ENCODE measurements around the gene IFITM5. TPM values are rescaled to one million over a fixed set of nuclear protein-coding genes. Genes with fewer than 3 reads are reported as not detected.

Gene IFITM5
- total and polyA plus RNA-seq, 9 of the 15 experiments (the other 6 are each of a cell fraction or from before 2014, with no cell fraction given), result 0.19 TPM; not detected in 8

DNA sequence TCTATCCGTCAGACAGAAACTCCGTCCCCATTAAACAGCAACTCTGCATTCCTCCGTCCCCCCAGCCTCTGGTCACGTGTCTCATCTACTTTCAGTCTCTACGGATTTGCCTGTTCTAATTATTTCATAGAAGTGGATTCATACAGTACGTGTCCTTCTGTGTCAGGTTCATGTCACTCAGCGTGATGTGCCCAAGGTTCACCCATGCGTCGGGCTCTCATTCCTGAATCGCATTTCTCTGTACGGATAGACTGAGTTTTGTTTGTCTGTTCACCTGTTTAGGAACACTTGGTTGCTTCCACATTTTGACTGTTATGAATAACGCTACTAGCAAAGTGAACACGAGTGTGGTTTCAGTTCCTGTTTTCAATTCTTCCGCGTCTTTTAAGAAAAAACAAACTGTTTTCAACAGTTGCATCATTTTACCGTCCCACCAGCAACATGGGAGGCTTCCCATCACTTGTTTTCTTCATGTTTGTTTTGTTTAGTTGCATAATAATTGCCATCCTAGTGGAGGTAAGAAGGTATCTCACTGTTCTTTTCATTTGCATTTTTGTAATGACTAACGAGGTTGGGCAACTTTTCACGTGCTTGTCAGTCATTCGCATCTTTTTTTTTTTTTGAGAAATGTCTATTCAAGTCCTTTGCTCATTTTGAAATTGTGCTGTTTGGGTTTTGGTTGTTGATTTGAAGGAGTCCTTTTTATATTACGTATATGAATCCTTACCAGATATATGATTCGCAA, 30.0 kb downstream of the IFITM5 start (continued):
- no peak for TF ChIP-seq HOMEZ (CRISPR knock-in tag; IDR thresholded peaks at IDR 0.05)
- peak; percentile 56 for TF ChIP-seq L3MBTL2 (IDR thresholded peaks at IDR 0.05)
- TF ChIP-seq, protein P1, sequence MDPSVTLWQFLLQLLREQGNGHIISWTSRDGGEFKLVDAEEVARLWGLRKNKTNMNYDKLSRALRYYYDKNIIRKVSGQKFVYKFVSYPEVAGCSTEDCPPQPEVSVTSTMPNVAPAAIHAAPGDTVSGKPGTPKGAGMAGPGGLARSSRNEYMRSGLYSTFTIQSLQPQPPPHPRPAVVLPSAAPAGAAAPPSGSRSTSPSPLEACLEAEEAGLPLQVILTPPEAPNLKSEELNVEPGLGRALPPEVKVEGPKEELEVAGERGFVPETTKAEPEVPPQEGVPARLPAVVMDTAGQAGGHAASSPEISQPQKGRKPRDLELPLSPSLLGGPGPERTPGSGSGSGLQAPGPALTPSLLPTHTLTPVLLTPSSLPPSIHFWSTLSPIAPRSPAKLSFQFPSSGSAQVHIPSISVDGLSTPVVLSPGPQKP (CRISPR knock-in tag; IDR thresholded peaks at IDR 0.05), result no peak
- TF ChIP-seq CREB3 (tag; conservative IDR thresholded peaks at IDR 0.05; ENCODE audit: low read depth), result 0 out of 2 replicates have a peak, but pooled peaks have one; percentile 5
- no peak for TF ChIP-seq CHCHD3 (CRISPR knock-in tag; IDR thresholded peaks at IDR 0.05)
- no peak for TF ChIP-seq ZFX (CRISPR knock-in tag; IDR thresholded peaks at IDR 0.05)
- no peak for TF ChIP-seq SMAD2 (IDR thresholded peaks at IDR 0.05; ENCODE audit: low read depth, low read length)
- no peak for TF ChIP-seq ZNF133 (CRISPR knock-in tag; IDR thresholded peaks at IDR 0.05)
- no peak for TF ChIP-seq TBP (optimal IDR thresholded peaks at IDR 0.05; ENCODE audit: low read depth, low read length)
- TF ChIP-seq, protein P2, sequence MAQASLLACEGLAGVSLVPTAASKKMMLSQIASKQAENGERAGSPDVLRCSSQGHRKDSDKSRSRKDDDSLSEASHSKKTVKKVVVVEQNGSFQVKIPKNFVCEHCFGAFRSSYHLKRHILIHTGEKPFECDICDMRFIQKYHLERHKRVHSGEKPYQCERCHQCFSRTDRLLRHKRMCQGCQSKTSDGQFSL (CRISPR knock-in tag; IDR thresholded peaks at IDR 0.05), result no peak
- TF ChIP-seq, protein P2 (tag; IDR thresholded peaks at IDR 0.05), result no peak
- TF ChIP-seq CBX3 (IDR thresholded peaks at IDR 0.05; ENCODE audit: borderline replicate concordance in 1 of 2, low read length in 2 of 2), result 0 out of 3 replicates have a peak, but pooled peaks of 1 of the 2 experiments have one; percentile 7
- no peak for TF ChIP-seq NFATC3 (IDR thresholded peaks at IDR 0.05)
- no peak for TF ChIP-seq HLTF (IDR thresholded peaks at IDR 0.05)
- TF ChIP-seq BRD4 (IDR thresholded peaks at IDR 0.05), result peak; percentile 79; the same call in 1 of the 2 replicates
- no peak for TF ChIP-seq ZFP36 (IDR thresholded peaks at IDR 0.05; ENCODE audit: low read depth, low read length, partially characterized antibody)
- TF ChIP-seq, protein P3, sequence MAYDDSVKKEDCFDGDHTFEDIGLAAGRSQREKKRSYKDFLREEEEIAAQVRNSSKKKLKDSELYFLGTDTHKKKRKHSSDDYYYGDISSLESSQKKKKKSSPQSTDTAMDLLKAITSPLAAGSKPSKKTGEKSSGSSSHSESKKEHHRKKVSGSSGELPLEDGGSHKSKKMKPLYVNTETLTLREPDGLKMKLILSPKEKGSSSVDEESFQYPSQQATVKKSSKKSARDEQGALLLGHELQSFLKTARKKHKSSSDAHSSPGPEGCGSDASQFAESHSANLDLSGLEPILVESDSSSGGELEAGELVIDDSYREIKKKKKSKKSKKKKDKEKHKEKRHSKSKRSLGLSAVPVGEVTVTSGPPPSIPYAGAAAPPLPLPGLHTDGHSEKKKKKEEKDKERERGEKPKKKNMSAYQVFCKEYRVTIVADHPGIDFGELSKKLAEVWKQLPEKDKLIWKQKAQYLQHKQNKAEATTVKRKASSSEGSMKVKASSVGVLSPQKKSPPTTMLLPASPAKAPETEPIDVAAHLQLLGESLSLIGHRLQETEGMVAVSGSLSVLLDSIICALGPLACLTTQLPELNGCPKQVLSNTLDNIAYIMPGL (CRISPR knock-in tag; IDR thresholded peaks at IDR 0.05), result no peak
- TF ChIP-seq POLR2B (IDR thresholded peaks at IDR 0.05; ENCODE audit: low read depth, partially characterized antibody), result peak; percentile 56
- TF ChIP-seq MCM5 (IDR thresholded peaks at IDR 0.05; ENCODE audit: low read depth), result no peak
- TF ChIP-seq, protein P4, sequence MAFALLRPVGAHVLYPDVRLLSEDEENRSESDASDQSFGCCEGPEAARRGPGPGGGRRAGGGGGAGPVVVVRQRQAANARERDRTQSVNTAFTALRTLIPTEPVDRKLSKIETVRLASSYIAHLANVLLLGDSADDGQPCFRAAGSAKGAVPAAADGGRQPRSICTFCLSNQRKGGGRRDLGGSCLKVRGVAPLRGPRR (CRISPR knock-in tag; IDR thresholded peaks at IDR 0.05), result no peak
- TF ChIP-seq FIP1L1 (IDR thresholded peaks at IDR 0.05; ENCODE audit: low read depth, low read length, poor library complexity, severe bottlenecking), result no peak

All from K562 (cell line).